ENCODE measurements around the gene MBP. TPM values are rescaled to one million over a fixed set of nuclear protein-coding genes. Genes with fewer than 3 reads are reported as not detected.

The MBP gene
- total and polyA plus RNA-seq, 2 of the 13 experiments (the other 11 are each of a cell fraction or from before 2014, with no cell fraction given) = 5.0 to 8.5 TPM

GRCh38 chr18:77167251-77167650 lies 34.7 kb upstream of the MBP start (continued):
- TF ChIP-seq MAX (IDR thresholded peaks at IDR 0.05) (no peak), PCBP2 (optimal IDR thresholded peaks at IDR 0.05; ENCODE audit: low read depth, low read length, poor library complexity, severe bottlenecking) (no peak), NFIC (IDR thresholded peaks at IDR 0.05; ENCODE audit: low read length) (no peak), CHD2 (IDR thresholded peaks at IDR 0.05; ENCODE audit: low read depth, low read length) (no peak), ZNF382 (CRISPR knock-in tag; IDR thresholded peaks at IDR 0.05; ENCODE audit: borderline replicate concordance) (no peak), SALL1 (CRISPR knock-in tag; IDR thresholded peaks at IDR 0.05) (no peak), ZNF160 (CRISPR knock-in tag; IDR thresholded peaks at IDR 0.05) (no peak)

GRCh38 chr18:77166523-77166922 lies 33.9 kb upstream of the MBP start:
- no peaks in the 10 kb centered on the region for H4K20me1 ChIP-seq (ENCODE audit: insufficient read depth, low read length)
- peaks cover 16 to 82% of the 10 kb centered on the region in 2 experiments for H3K27me3 ChIP-seq (ENCODE audit: control insufficient read depth in 1 of 2, insufficient read depth in 2 of 2, low read length in 2 of 2)
- no peak overlapping the region for H3K4me3 ChIP-seq (replicated peaks in 1 of 3; ENCODE audit: insufficient read depth in 1 of 3, low read depth in 2 of 3, low read length in 3 of 3)
- BruUV-seq (replicated peaks) = no TSS peak
- H2AFZ ChIP-seq (ENCODE audit: low read length) = no peak overlapping the region
- no peaks in the 10 kb centered on the region for H3K36me3 ChIP-seq (replicated peaks in 1 of 2; ENCODE audit: control insufficient read depth in 1 of 2, insufficient read depth in 2 of 2, low read length in 2 of 2)
- no peak overlapping the region for H3K9ac ChIP-seq (ENCODE audit: insufficient read depth, low read depth, low read length)
- POLR2A ChIA-PET = no interaction called here
- no peaks in the 10 kb centered on the region for H3K4me1 ChIP-seq (ENCODE audit: insufficient read depth, low read length)
- FAIRE-seq (no peak), DNase-seq (ENCODE audit: low spot score) (no peak), ATAC-seq (no peak)
- 10% methylated on average over 3 of the region's 11 CpGs for WGBS (ENCODE audit: low lambda C conversion rate)
- in situ Hi-C loops (cut with HindIII; ENCODE audit: extremely low pct_ligation_motif_present, low pct_unique_long_range_greater_than_20kb) (no loop called here), intact Hi-C loops (cut with micrococcal nuclease; ENCODE audit: unreplicated experiment) (no loop called here)
- H3K27ac ChIP-seq (ENCODE audit: extremely low read length, insufficient read depth, low read length) = no peak overlapping the region
- H3K9me3 ChIP-seq (ENCODE audit: low read length) = no peaks in the 10 kb centered on the region
- H3K4me2 ChIP-seq (ENCODE audit: low read depth, low read length) = no peak overlapping the region
- TF ChIP-seq ZBTB38 (CRISPR knock-in tag; IDR thresholded peaks at IDR 0.05) (no peak), PLRG1 (conservative IDR thresholded peaks at IDR 0.05) (no peak), PHF20 (CRISPR knock-in tag; IDR thresholded peaks at IDR 0.05) (no peak), ZNF746 (CRISPR knock-in tag; IDR thresholded peaks at IDR 0.05) (no peak), KDM1A (CRISPR knock-in tag; IDR thresholded peaks at IDR 0.05) (no peak), SMAD1 (CRISPR knock-in tag; IDR thresholded peaks at IDR 0.05; ENCODE audit: borderline replicate concordance, low read depth) (no peak), NFE2L2 (IDR thresholded peaks at IDR 0.05; ENCODE audit: low read length) (no peak), MTERF4 (CRISPR knock-in tag; IDR thresholded peaks at IDR 0.05) (no peak), ZNF543 (CRISPR knock-in tag; IDR thresholded peaks at IDR 0.05) (no peak), MXD3 (CRISPR knock-in tag; IDR thresholded peaks at IDR 0.05) (no peak), NRL (CRISPR knock-in tag; IDR thresholded peaks at IDR 0.05; ENCODE audit: borderline replicate concordance) (no peak), NFIC (IDR thresholded peaks at IDR 0.05; ENCODE audit: low read length) (no peak), HDAC2 (CRISPR knock-in tag; IDR thresholded peaks at IDR 0.05) (no peak), IKZF1 (IDR thresholded peaks at IDR 0.05) (no peak), TP53 (CRISPR knock-in tag; conservative IDR thresholded peaks at IDR 0.05) (no peak), CBFB (CRISPR knock-in tag; IDR thresholded peaks at IDR 0.05) (no peak), ZNF513 (CRISPR knock-in tag; conservative IDR thresholded peaks at IDR 0.05) (no peak)
- no peaks in the 10 kb centered on the region for H3K79me2 ChIP-seq (ENCODE audit: insufficient read depth, low read length)
- CTCF ChIA-PET (ENCODE audit: low intra/inter-chr PET ratio, low total read pairs) = no interaction called here

All from HepG2 (cell line).